ENCODE data around the gene STON2.

STON2 gene

DNA sequence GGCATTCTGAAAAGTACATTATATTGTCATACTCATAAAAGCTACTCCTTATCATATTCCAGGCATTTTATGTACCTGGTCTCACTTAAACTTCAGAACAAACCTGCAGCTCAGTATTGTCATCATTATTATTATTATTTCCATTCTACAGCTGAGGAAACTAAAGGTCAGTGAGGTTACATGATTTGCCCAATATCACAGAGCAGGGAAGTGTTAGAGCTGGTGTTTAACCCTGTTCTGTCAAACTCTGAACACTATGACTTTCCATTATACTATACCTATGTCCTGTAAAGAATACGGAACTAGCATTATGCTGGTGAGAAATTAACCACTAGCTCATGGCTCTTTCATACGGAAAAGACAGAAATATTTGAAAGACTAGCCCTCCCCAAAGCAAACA is 56.4 kb downstream of the STON2 start:
- DNase-seq (ENCODE audit: low read depth), result no peak
- no peak overlapping the region for H3K4me3 ChIP-seq (ENCODE audit: low read depth, low read length)

DNA sequence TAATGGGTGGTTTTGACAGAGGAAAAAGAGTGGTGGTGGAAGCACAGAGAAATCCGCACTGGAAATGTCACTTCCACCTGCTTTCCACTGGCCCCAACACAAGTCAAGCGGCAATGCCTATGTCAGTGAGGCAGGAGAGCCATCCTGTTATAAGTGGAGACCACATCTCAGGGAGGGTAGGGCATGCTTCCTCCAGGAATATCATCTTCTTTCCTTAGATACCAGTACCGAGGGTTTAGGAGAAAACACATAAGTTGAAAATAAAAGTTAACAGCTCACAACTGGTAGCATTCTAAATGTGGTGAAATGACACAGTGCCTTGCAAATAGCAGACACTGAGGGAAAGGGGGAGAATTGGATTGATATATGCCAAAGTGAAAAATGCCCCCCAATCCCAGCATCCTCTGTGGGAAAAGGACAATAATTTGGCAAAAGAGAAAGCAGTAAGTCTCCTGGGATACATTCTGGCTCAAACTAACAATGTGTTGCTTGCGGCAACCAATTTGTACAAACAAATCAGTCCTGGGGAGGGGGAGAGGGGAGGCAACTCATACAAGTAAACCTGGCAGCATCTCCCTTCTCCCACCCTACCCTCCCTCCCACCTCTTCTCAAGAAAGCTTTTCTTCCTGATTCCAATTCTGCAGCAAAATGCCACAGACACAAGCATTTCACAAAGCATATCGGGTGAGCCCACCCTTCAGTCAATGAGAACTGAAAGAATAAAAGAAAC is 57.1 kb downstream of the STON2 start:
- DNase-seq (ENCODE audit: low read depth), result no peak
- H3K4me3 ChIP-seq (ENCODE audit: low read depth, low read length), result no peak overlapping the region

- H3K4me3 ChIP-seq (ENCODE audit: low read depth, low read length), result no peak overlapping the region
- DNase-seq (ENCODE audit: low read depth), result no peak
These were observed 58.3 kb downstream of the STON2 start for GRCh38 chr14:81341781-81342180.

- DNase-seq (ENCODE audit: low read depth), result no peak
- H3K4me3 ChIP-seq (ENCODE audit: low read depth, low read length), result no peak overlapping the region
These were observed 58.8 kb downstream of the STON2 start for GRCh38 chr14:81341370-81341769.

- no peak for DNase-seq (ENCODE audit: low read depth)
These were observed 59.9 kb downstream of the STON2 start for GRCh38 chr14:81340201-81340600.

GRCh38 chr14:81337073-81337472 is 63.1 kb downstream of the STON2 start:
- no peak overlapping the region for H3K4me3 ChIP-seq (ENCODE audit: low read depth, low read length)
- no peak for DNase-seq (ENCODE audit: low read depth)

More at GRCh38 chr14:81340201-81340600, 59.9 kb downstream of the STON2 start:
- no peak overlapping the region for H3K4me3 ChIP-seq (ENCODE audit: low read depth, low read length)

- H3K4me3 ChIP-seq (ENCODE audit: low read depth, low read length), result no peak overlapping the region
- no peak for DNase-seq (ENCODE audit: low read depth)
These were observed 64.1 kb downstream of the STON2 start for GRCh38 chr14:81336009-81336408.

- no peak overlapping the region for H3K4me3 ChIP-seq (ENCODE audit: low read depth, low read length)
- DNase-seq (ENCODE audit: low read depth), result no peak
These were observed 67.4 kb downstream of the STON2 start for GRCh38 chr14:81332725-81333124.

GRCh38 chr14:81331229-81332021 is 68.7 kb downstream of the STON2 start:
- DNase-seq (ENCODE audit: low read depth), result no peak
- H3K4me3 ChIP-seq (ENCODE audit: low read depth, low read length), result no peak overlapping the region

DNA sequence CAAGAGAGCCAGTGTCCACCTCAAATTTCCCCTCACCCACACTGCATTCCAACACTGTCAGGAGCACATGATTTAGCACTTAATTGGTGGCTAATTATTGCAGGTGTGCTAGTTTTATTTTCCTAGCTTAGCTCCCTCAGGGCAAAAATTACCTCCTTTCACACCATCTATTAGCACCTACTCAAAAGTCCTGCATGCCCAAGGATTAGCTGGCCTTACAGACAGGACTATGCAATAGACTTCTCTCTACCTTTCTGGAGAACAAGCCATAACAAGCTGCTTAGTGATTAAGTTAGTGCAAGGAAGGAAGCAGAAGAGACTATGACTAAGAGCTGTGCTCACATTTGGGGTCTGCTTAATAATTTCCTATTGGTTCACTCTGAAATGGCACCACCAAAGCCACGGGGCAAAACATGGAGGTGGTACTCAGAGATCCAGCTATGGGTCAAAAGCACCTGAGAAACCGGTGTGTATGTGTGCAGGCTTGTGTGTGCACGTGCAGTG is 69.5 kb downstream of the STON2 start:
- H3K4me3 ChIP-seq (ENCODE audit: low read depth, low read length), result no peak overlapping the region
- no peak for DNase-seq (ENCODE audit: low read depth)

GRCh38 chr14:81329640-81330381 is 70.3 kb downstream of the STON2 start:
- no peak for DNase-seq (ENCODE audit: low read depth)
- no peak overlapping the region for H3K4me3 ChIP-seq (ENCODE audit: low read depth, low read length)

DNA sequence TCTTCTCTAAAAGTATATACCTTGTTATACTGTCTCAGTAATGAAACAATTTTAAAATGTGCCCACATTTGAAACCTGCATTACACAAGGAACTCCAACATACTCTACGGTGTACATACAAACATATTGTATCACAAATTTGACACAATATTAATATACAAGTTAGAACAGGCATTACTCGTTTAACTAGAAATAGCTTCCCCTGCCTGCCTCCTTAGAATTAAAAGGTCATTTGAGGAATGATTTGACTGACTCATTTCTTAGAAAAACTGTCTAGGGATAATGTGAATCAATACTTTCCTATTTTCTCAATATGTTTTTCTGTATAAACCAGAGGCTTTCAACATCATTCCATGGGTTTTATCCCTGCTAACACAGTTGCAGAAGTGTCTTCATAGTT is 73.7 kb downstream of the STON2 start:
- no peak for DNase-seq (ENCODE audit: low read depth)
- no peak overlapping the region for H3K4me3 ChIP-seq (ENCODE audit: low read depth, low read length)

DNA sequence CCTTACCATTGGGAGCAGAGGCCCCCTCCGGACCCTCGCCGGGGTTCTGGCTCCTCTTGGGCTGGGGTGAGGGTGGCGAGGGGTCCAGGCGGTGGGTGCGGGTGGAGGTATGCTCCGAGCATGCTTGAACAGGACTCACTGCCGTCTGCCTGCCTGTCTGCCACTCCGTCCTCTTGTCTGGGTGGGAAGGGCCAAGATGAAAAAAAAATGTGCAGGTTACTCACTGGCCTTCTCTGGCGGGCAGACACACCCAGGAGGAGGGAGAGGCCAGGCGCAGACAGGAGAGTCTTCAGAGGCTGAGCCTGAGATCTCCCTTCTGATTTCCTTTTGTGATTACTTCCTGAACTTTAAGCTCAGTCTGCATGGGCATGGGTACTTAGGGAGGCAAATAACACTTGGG is 76.1 kb downstream of the STON2 start:
- H3K4me3 ChIP-seq (ENCODE audit: low read depth, low read length), result no peak overlapping the region

DNA sequence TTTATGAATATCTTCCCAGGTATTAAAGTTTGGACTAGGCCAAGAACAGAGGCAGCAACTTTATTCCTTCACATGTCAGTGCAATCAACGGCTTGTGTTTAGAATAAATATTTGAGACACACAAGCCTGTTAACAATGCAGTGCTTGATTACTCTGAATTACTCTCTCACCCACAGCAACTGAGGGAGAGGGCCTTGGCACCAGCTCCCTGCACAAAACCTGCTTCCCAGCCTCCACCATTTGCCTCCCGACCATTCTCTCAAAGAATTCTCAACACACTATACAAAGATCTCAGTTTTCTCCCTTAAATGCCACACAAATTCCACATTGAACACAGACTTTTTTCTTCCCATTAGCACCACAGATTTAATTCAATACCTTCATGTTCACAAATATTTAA is 77.0 kb downstream of the STON2 start:
- H3K4me3 ChIP-seq (ENCODE audit: low read depth, low read length), result no peak overlapping the region
- no peak for DNase-seq (ENCODE audit: low read depth)

More for the DNA sequence above, 76.1 kb downstream of the STON2 start:
- DNase-seq (ENCODE audit: low read depth), result no peak

DNA sequence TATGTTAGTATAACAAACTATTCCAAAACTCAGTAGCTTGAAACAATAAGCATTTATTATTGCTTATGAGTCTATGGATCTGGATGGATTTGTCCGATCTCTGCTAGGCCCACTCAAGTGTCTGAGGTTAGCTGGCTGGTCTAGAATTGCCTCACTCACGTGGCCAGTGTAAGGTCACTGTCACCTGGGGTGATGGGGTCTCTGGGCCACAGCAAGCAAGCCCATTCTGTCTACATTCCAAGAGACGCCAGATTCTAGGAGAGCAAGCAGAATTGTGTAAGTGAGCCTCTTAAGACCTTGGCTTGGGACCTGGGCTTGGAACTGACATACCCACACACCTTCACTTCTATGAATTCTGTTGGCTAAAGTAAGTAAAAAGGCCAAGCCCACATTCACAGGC is 80.2 kb downstream of the STON2 start:
- no peak overlapping the region for H3K4me3 ChIP-seq (ENCODE audit: low read depth, low read length)
- no peak for DNase-seq (ENCODE audit: low read depth)

GRCh38 chr14:81319314-81319713 is 80.8 kb downstream of the STON2 start:
- no peak overlapping the region for H3K4me3 ChIP-seq (ENCODE audit: low read depth, low read length)
- DNase-seq (ENCODE audit: low read depth), result no peak

- no peak for DNase-seq (ENCODE audit: low read depth)
- no peak overlapping the region for H3K4me3 ChIP-seq (ENCODE audit: low read depth, low read length)
These were observed 84.8 kb downstream of the STON2 start for GRCh38 chr14:81315341-81315740.

GRCh38 chr14:81314443-81315175 is 85.5 kb downstream of the STON2 start:
- DNase-seq (ENCODE audit: low read depth), result no peak
- no peak overlapping the region for H3K4me3 ChIP-seq (ENCODE audit: low read depth, low read length)

- no peak overlapping the region for H3K4me3 ChIP-seq (ENCODE audit: low read depth, low read length)
- no peak for DNase-seq (ENCODE audit: low read depth)
These were observed 86.2 kb downstream of the STON2 start for GRCh38 chr14:81313775-81314429.
